IMR-90 (cell line): ENCODE measurements around the gene C22orf31. TPM values are rescaled to one million over a fixed set of nuclear protein-coding genes. Genes with fewer than 3 reads are reported as not detected.

Source experiments
- ATAC-seq: fragments of 200-7000 bp; cut with Tn5 transposase; 2 replicates; pipeline ENCODE4 v1.9.1; 2020; ENCODE audit warnings: low read depth, mild to moderate bottlenecking, moderate library complexity
- BruUV-seq: library from RNA; stranded (reverse); fragments of 400-500 nt; replicated peaks from 2 replicates; lab custom pipeline; 2021; lab: Mats Ljungman, UMichigan
- CTCF ChIA-PET: fragments of 300-600 bp; formaldehyde crosslinking; extraction: SDS; loops from one replicate; lab custom pipeline; 2021; ENCODE audit warnings: antibody characterized with exemption; lab: Yijun Ruan, JAX
- POLR2A ChIA-PET: fragments of 300-600 bp; sonication (Branson Sonifier 250); formaldehyde crosslinking; loops from one replicate; lab custom pipeline; 2022; ENCODE audit warnings: antibody characterized with exemption; ENCODE audit not compliant: unreplicated experiment; lab: Charles Lee
- DNase-seq: peaks from one replicate; pipeline ENCODE4 v3.0.0; 2013
- H2AFZ ChIP-seq: replicated peaks from 2 replicates; pipeline ENCODE3; 2013; ENCODE audit warnings: low read length, mild to moderate bottlenecking; ENCODE audit not compliant: poor library complexity
- H2AK5ac ChIP-seq: 2 replicates; pipeline ENCODE4 v1.6.1; 2013; ENCODE audit warnings: low read depth, low read length, inconsistent platforms
- H2AK9ac ChIP-seq: replicated peaks from 2 replicates; pipeline ENCODE3; 2013; ENCODE audit warnings: mild to moderate bottlenecking, low read depth, low read length, moderate library complexity; ENCODE audit not compliant: poor library complexity
- H2BK120ac ChIP-seq: 2 replicates; pipeline ENCODE4 v1.6.1; 2013; ENCODE audit warnings: low read depth, low read length, inconsistent platforms
- H2BK15ac ChIP-seq: 3 replicates; pipeline ENCODE4 v1.6.1; 2013; ENCODE audit warnings: low read depth, low read length, inconsistent platforms
- H2BK20ac ChIP-seq: 2 replicates; pipeline ENCODE4 v1.6.1; 2013; ENCODE audit warnings: low read depth, mild to moderate bottlenecking, inconsistent platforms, low read length, moderate library complexity
- H2BK5ac ChIP-seq: 2 replicates; pipeline ENCODE4 v1.6.1; 2013; ENCODE audit warnings: mild to moderate bottlenecking, low read depth, low read length, inconsistent platforms; ENCODE audit not compliant: poor library complexity, severe bottlenecking
- H3K14ac ChIP-seq: replicated peaks from 2 replicates; pipeline ENCODE4 v1.6.1; 2013; ENCODE audit warnings: low read depth, low read length, inconsistent platforms
- H3K18ac ChIP-seq: 2 replicates; pipeline ENCODE4 v1.6.1; 2013; ENCODE audit warnings: low read depth, low read length, control low read depth
- H3K23ac ChIP-seq: 2 replicates; pipeline ENCODE4 v1.6.1; 2013; ENCODE audit warnings: low read depth, low read length, inconsistent platforms
- H3K27ac ChIP-seq: 2 replicates; pipeline ENCODE4 v1.5.1; 2013; ENCODE audit warnings: mild to moderate bottlenecking, control low read depth, low read length; ENCODE audit not compliant: insufficient read depth
- H3K27me3 ChIP-seq: 2 replicates; pipeline ENCODE4 v1.6.1; 2013; ENCODE audit warnings: low read length; ENCODE audit not compliant: control insufficient read depth, insufficient read depth
- H3K36me3 ChIP-seq: 2 replicates; pipeline ENCODE4 v1.6.1; 2013; ENCODE audit warnings: low read length, mixed read lengths; ENCODE audit not compliant: control insufficient read depth, insufficient read depth
- H3K4ac ChIP-seq: 2 replicates; pipeline ENCODE4 v1.6.1; 2013; ENCODE audit warnings: low read depth, low read length, inconsistent platforms
- H3K4me1 ChIP-seq: 2 replicates; pipeline ENCODE4 v1.6.1; 2013; ENCODE audit warnings: low read length, mixed read lengths; ENCODE audit not compliant: control insufficient read depth, insufficient read depth
- H3K4me2 ChIP-seq: 2 replicates; pipeline ENCODE4 v1.6.1; 2013; ENCODE audit warnings: low read depth, mild to moderate bottlenecking, control low read depth, low read length, moderate library complexity
- H3K4me3 ChIP-seq: 2 replicates; pipeline ENCODE4 v1.5.1; 2013; ENCODE audit warnings: low read depth, mild to moderate bottlenecking, control low read depth, low read length, moderate library complexity; ENCODE audit not compliant: insufficient read depth
- H3K56ac ChIP-seq: 2 replicates; pipeline ENCODE4 v1.6.1; 2013; ENCODE audit warnings: low read length, inconsistent platforms; ENCODE audit not compliant: insufficient read depth; ENCODE audit errors: extremely low read depth
- H3K79me1 ChIP-seq, 2 experiments: 2 replicates each; pipeline ENCODE4 v1.6.1; 2013; ENCODE audit warnings: low read length in 2 of 2, inconsistent platforms in 1 of 2, low read depth in 1 of 2
- H3K9ac ChIP-seq: 2 replicates; pipeline ENCODE4 v1.6.1; 2013; ENCODE audit warnings: low read depth, low read length, control low read depth
- H3K9me1 ChIP-seq: 2 replicates; pipeline ENCODE4 v1.6.1; 2013; ENCODE audit warnings: low read length, inconsistent platforms; ENCODE audit not compliant: insufficient read depth
- H3K9me3 ChIP-seq: 2 replicates; pipeline ENCODE4 v1.6.1; 2013; ENCODE audit warnings: low read length; ENCODE audit not compliant: control insufficient read depth, insufficient read depth
- H4K20me1 ChIP-seq: 2 replicates; pipeline ENCODE4 v1.6.1; 2013; ENCODE audit warnings: low read length, inconsistent platforms; ENCODE audit not compliant: insufficient read depth
- H4K5ac ChIP-seq: 2 replicates; pipeline ENCODE4 v1.6.1; 2013; ENCODE audit warnings: mild to moderate bottlenecking, low read depth, low read length, control low read depth
- H4K8ac ChIP-seq, 2 experiments: 2 replicates each; pipeline ENCODE4 v1.6.1; 2013; ENCODE audit warnings: low read depth in 2 of 2, low read length in 2 of 2, control low read depth in 1 of 2, inconsistent platforms in 1 of 2
- H4K91ac ChIP-seq: 2 replicates; pipeline ENCODE4 v1.6.1; 2013; ENCODE audit warnings: low read depth, low read length, inconsistent platforms; ENCODE audit not compliant: insufficient read depth
- BHLHE40 ChIP-seq: fragments of 150-350 bp; IDR thresholded peaks from 2 replicates; pipeline ENCODE4 v1.6.1; 2016; ENCODE audit warnings: mild to moderate bottlenecking, low read depth, low read length
- CEBPB ChIP-seq: IDR thresholded peaks from 2 replicates; pipeline ENCODE4 v1.6.1; 2012; ENCODE audit warnings: low read depth, low read length, improper control_type of control experiment
- MAZ ChIP-seq: IDR thresholded peaks from 2 replicates; pipeline ENCODE4 v1.6.1; 2012; ENCODE audit warnings: low read depth, mild to moderate bottlenecking, low read length, improper control_type of control experiment, moderate library complexity, borderline replicate concordance
- MXI1 ChIP-seq: IDR thresholded peaks from 2 replicates; pipeline ENCODE4 v1.6.1; 2012; ENCODE audit warnings: low read depth, mild to moderate bottlenecking, low read length, moderate library complexity, borderline replicate concordance
- NFE2L2 ChIP-seq: fragments of 150-350 bp; IDR thresholded peaks from 2 replicates; pipeline ENCODE4 v1.6.1; 2016; ENCODE audit warnings: low read depth, mild to moderate bottlenecking, low read length
- RAD21 ChIP-seq: IDR thresholded peaks from 2 replicates; pipeline ENCODE4 v1.6.1; 2012; ENCODE audit warnings: low read length, improper control_type of control experiment
- RCOR1 ChIP-seq: IDR thresholded peaks from 2 replicates; pipeline ENCODE4 v1.6.1; 2012; ENCODE audit warnings: mild to moderate bottlenecking, low read length, improper control_type of control experiment; ENCODE audit not compliant: insufficient replicate concordance
- RFX5 ChIP-seq: IDR thresholded peaks from 2 replicates; pipeline ENCODE4 v1.8.0; 2012; ENCODE audit warnings: low read depth, mild to moderate bottlenecking, low read length, moderate library complexity
- SMC3 ChIP-seq: fragments of 150-350 bp; IDR thresholded peaks from 2 replicates; pipeline ENCODE4 v1.6.1; 2016; ENCODE audit warnings: low read depth, mild to moderate bottlenecking, antibody characterized with exemption, low read length, moderate library complexity
- WGBS, 2 experiments: methylation state at CpG; one replicate each; pipeline versions ENCODE4 v1.1.5 to v1.1.7; 2013; ENCODE audit warnings: missing lambda C conversion rate in 2 of 2; ENCODE audit not compliant: insufficient read length in 1 of 2; ENCODE audit errors: extremely low coverage in 2 of 2; 5-methylcytosine and 5-hydroxymethylcytosine counted together
- dilution Hi-C: fragments of 300-500 bp; cut with HindIII; formaldehyde crosslinking; loops from one replicate; pipeline ENCODE4 v1.14.3; 2018; ENCODE audit warnings: low sequenced_read_pairs; ENCODE audit not compliant: unreplicated experiment
- in situ Hi-C: fragments of 300-500 bp; cut with MboI; formaldehyde crosslinking; loops from 3 replicates; pipeline ENCODE4 v1.14.3; 2019; ENCODE audit warnings: low sequenced_read_pairs, inconsistent platforms, mixed read lengths
- intact Hi-C: fragments of 100-400 bp; cut with micrococcal nuclease; formaldehyde crosslinking; loops from 2 replicates; pipeline ENCODE4 v1.10.0; 2022
- polyA plus RNA-seq, 3 experiments: library from polyadenylated mRNA; depleted of rRNA; stranded (reverse); fragments of >200 nt; gene quantifications; 2 replicates each; pipeline ENCODE4 v1.2.3, GENCODE V29; 2012; ENCODE audit warnings: low replicate concordance in 1 of 3
- total RNA-seq: library from RNA; depleted of rRNA; stranded (reverse); fragments of >200 nt; gene quantifications from 2 replicates; pipeline ENCODE4 v1.2.3, GENCODE V29; 2012
- TF ChIP-seq, protein P1 (sequence below): conservative IDR thresholded peaks from 2 replicates; pipeline ENCODE4 v1.5.1; 2012; ENCODE audit warnings: mild to moderate bottlenecking, low read depth, low read length, improper control_type of control experiment

Gene C22orf31
- total and polyA plus RNA-seq, 2 of the 4 experiments (the other 2 are of a cell fraction) = not detected

DNA sequence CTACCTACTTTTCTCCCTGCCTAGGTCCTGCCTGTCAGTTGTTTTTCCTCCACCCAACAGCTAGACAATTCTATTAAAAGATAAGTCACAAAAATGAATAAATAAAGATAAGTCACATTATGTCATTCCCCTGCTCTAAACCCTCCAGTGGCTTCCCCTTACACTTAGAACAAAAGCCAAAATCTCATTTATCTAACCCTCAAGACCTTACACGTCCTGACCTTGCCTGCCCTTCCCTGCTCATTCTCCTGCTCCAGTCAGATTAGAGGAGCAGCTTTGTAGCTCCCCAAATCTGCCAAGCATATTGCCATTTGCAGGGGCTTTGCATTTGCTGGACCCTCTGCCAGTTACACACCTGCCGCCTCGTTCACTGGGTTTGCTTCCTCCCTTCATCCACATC, 27.9 kb upstream of the C22orf31 start:
- in situ Hi-C loops = no loop called here

More for the DNA sequence above, 27.9 kb upstream of the C22orf31 start:
- no peak overlapping the region for H2AFZ ChIP-seq
- H3K79me1 ChIP-seq = no peaks in the 10 kb centered on the region; a peak in 1 of 4 replicates
- H3K9me3 ChIP-seq = no peaks in the 10 kb centered on the region
- H4K5ac ChIP-seq = no peak overlapping the region
- DNase-seq (no peak), ATAC-seq (no peak)
- POLR2A ChIA-PET = no interaction called here
- H3K9me1 ChIP-seq = peaks cover 6% of the 10 kb centered on the region; the same call in 1 of the 2 replicates
- no peak overlapping the region for H2BK5ac ChIP-seq
- no peaks in the 10 kb centered on the region for H3K27me3 ChIP-seq
- intact Hi-C loops = no loop called here
- no peaks in the 10 kb centered on the region for H4K20me1 ChIP-seq
- no peak overlapping the region for H4K8ac ChIP-seq
- H2BK15ac ChIP-seq = no peak overlapping the region
- peaks cover 14% of the 10 kb centered on the region for H3K4me1 ChIP-seq
- no peak overlapping the region for H3K9ac ChIP-seq
- TF ChIP-seq RCOR1 (no peak), NFE2L2 (no peak), RFX5 (no peak), MXI1 (no peak), MAZ (no peak), RAD21 (no peak), BHLHE40 (no peak), SMC3 (no peak), CEBPB (no peak)
- TF ChIP-seq, protein P1, sequence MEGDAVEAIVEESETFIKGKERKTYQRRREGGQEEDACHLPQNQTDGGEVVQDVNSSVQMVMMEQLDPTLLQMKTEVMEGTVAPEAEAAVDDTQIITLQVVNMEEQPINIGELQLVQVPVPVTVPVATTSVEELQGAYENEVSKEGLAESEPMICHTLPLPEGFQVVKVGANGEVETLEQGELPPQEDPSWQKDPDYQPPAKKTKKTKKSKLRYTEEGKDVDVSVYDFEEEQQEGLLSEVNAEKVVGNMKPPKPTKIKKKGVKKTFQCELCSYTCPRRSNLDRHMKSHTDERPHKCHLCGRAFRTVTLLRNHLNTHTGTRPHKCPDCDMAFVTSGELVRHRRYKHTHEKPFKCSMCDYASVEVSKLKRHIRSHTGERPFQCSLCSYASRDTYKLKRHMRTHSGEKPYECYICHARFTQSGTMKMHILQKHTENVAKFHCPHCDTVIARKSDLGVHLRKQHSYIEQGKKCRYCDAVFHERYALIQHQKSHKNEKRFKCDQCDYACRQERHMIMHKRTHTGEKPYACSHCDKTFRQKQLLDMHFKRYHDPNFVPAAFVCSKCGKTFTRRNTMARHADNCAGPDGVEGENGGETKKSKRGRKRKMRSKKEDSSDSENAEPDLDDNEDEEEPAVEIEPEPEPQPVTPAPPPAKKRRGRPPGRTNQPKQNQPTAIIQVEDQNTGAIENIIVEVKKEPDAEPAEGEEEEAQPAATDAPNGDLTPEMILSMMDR = no peak
- H3K14ac ChIP-seq = no peak overlapping the region
- no peak overlapping the region for H3K4me2 ChIP-seq
- no peak overlapping the region for H3K4ac ChIP-seq
- no peak overlapping the region for H2AK5ac ChIP-seq
- H3K27ac ChIP-seq = no peak overlapping the region
- dilution Hi-C loops = no loop called here
- H4K91ac ChIP-seq = no peak overlapping the region
- H3K36me3 ChIP-seq = no peaks in the 10 kb centered on the region
- no peak overlapping the region for H3K23ac ChIP-seq
- H2BK20ac ChIP-seq = no peak overlapping the region
- BruUV-seq = no TSS peak
- no peak overlapping the region for H3K56ac ChIP-seq
- H3K18ac ChIP-seq = no peak overlapping the region
- H3K4me3 ChIP-seq = no peak overlapping the region
- H2AK9ac ChIP-seq = no peak overlapping the region
- CTCF ChIA-PET = interaction anchor here (0.6 kb wide), 1 partner anchor 11 kb away, joined by 6 read pairs; no protein-coding TSS in a partner anchor
- whole genome bisulfite sequencing, 2 experiments = 73% methylated on average over 2 of the region's 3 CpGs; no CpG with 5 or more reads in 1 of the 2 experiments
- H2BK120ac ChIP-seq = no peak overlapping the region
